Stimulated activated CD4-positive, alpha-beta T cell treated with anti-CD3 and anti-CD28 coated beads, Interleukin-2, amount 100 ng/mL, for 24 hours (primary cell): Measurements from ENCODE around the gene TLR5.

Experiments used
- DNase-seq, 2 donors: peaks; one replicate each; pipeline ENCODE4 v3.0.0-alpha.2; 2020

TLR5 gene

GRCh38 chr1:223109581-223110026, 33.4 kb downstream of the TLR5 start:
- no peak for DNase-seq

- no peak for DNase-seq
Observed at GRCh38 chr1:223106856-223107255, 36.2 kb downstream of the TLR5 start.

- no peak for DNase-seq
Observed at GRCh38 chr1:223105568-223105967, 37.5 kb downstream of the TLR5 start.

GRCh38 chr1:223102797-223103533, 40.1 kb downstream of the TLR5 start:
- DNase-seq = no peak

- no peak for DNase-seq
Observed at GRCh38 chr1:223097713-223098112, 45.3 kb downstream of the TLR5 start.

- no peak for DNase-seq
Observed at GRCh38 chr1:223095870-223096269, 47.2 kb downstream of the TLR5 start.

- DNase-seq = no peak
Observed at GRCh38 chr1:223091896-223092295, 51.2 kb downstream of the TLR5 start.

GRCh38 chr1:223089250-223089649, 53.8 kb downstream of the TLR5 start:
- DNase-seq = no peak

- no peak for DNase-seq
Observed at GRCh38 chr1:223088713-223089240, 54.3 kb downstream of the TLR5 start.

GRCh38 chr1:223087291-223088255, 55.5 kb downstream of the TLR5 start:
- no peak for DNase-seq

GRCh38 chr1:223084464-223084866, 58.6 kb downstream of the TLR5 start:
- DNase-seq = no peak

- DNase-seq = no peak
Observed at GRCh38 chr1:223083831-223084230, 59.2 kb downstream of the TLR5 start.

- no peak for DNase-seq
Observed at GRCh38 chr1:223082914-223083313, 60.1 kb downstream of the TLR5 start.

- peak; percentile 77 to 78 for DNase-seq
Observed at GRCh38 chr1:223081181-223081994, 61.7 kb downstream of the TLR5 start.

- no peak for DNase-seq
Observed at GRCh38 chr1:223079498-223079897, 63.5 kb downstream of the TLR5 start.

- no peak for DNase-seq
Observed at GRCh38 chr1:223077247-223077833, 65.7 kb downstream of the TLR5 start.

GRCh38 chr1:223076362-223076761, 66.7 kb downstream of the TLR5 start:
- DNase-seq = no peak

- no peak for DNase-seq
Observed at GRCh38 chr1:223075834-223076233, 67.2 kb downstream of the TLR5 start.

GRCh38 chr1:223074445-223075300, 68.4 kb downstream of the TLR5 start:
- no peak for DNase-seq

- no peak for DNase-seq
Observed at GRCh38 chr1:223068900-223069665, 74.0 kb downstream of the TLR5 start.

GRCh38 chr1:223067914-223068313, 75.1 kb downstream of the TLR5 start:
- no peak for DNase-seq
